HG02678 (cell line): ENCODE measurements around the gene USF3.

Source experiments
- ATAC-seq: cut with Tn5 transposase; IDR thresholded peaks from one replicate; pipeline ENCODE4 v1.9.1; 2021; ENCODE audit warnings: mild to moderate bottlenecking, moderate library complexity; ENCODE audit not compliant: unreplicated experiment

USF3 gene

GRCh38 chr3:113698956-113699355 lies 2.5 kb upstream of the USF3 start:
- ATAC-seq: no peak

GRCh38 chr3:113698213-113698742 lies 1.8 kb upstream of the USF3 start:
- ATAC-seq: no peak

- no peak for ATAC-seq
These were observed 1.2 kb upstream of the USF3 start for GRCh38 chr3:113697500-113698090.

GRCh38 chr3:113696658-113697499 lies 437 bp upstream of the USF3 start:
- ATAC-seq: peak; percentile 90

- ATAC-seq: no peak
These were observed 1.0 kb downstream of the USF3 start for GRCh38 chr3:113695431-113695785.

GRCh38 chr3:113690482-113690881 lies 6.0 kb downstream of the USF3 start:
- ATAC-seq: no peak

- ATAC-seq: no peak
These were observed 10.3 kb downstream of the USF3 start for GRCh38 chr3:113685956-113686721.

- no peak for ATAC-seq
These were observed 11.3 kb downstream of the USF3 start for GRCh38 chr3:113685124-113685523.

- no peak for ATAC-seq
These were observed 12.1 kb downstream of the USF3 start for GRCh38 chr3:113684271-113684819.

GRCh38 chr3:113678773-113679172 lies 17.7 kb downstream of the USF3 start:
- no peak for ATAC-seq

GRCh38 chr3:113677737-113678136 lies 18.7 kb downstream of the USF3 start:
- ATAC-seq: no peak

GRCh38 chr3:113676261-113676660 lies 20.2 kb downstream of the USF3 start:
- no peak for ATAC-seq

- ATAC-seq: no peak
These were observed 22.8 kb downstream of the USF3 start for GRCh38 chr3:113673593-113673992.

GRCh38 chr3:113668015-113668414 lies 28.4 kb downstream of the USF3 start:
- no peak for ATAC-seq

- no peak for ATAC-seq
These were observed 31.8 kb downstream of the USF3 start for GRCh38 chr3:113664523-113665094.

- no peak for ATAC-seq
These were observed 32.7 kb downstream of the USF3 start for GRCh38 chr3:113663761-113664160.

- no peak for ATAC-seq
These were observed 33.1 kb downstream of the USF3 start for GRCh38 chr3:113663324-113663750.

- ATAC-seq: no peak
These were observed 33.6 kb downstream of the USF3 start for GRCh38 chr3:113662824-113663223.

- no peak for ATAC-seq
These were observed 35.5 kb downstream of the USF3 start for GRCh38 chr3:113660896-113661295.

- no peak for ATAC-seq
These were observed 36.0 kb downstream of the USF3 start for GRCh38 chr3:113660458-113660857.

- ATAC-seq: no peak
These were observed 36.4 kb downstream of the USF3 start for GRCh38 chr3:113659996-113660395.
